Frontal cortex (tissue), 4 donors: ENCODE measurements around the gene RAMP1. TPM values are rescaled to one million over a fixed set of nuclear protein-coding genes. Genes with fewer than 3 reads are reported as not detected.

Source experiments
- DNase-seq, 2 donors: peaks; one replicate each; pipeline ENCODE4 v3.0.0; 2012; ENCODE audit warnings: low spot score in 2 of 2
- FAIRE-seq: peaks from 2 replicates; lab custom pipeline; 2012; peaks lifted over from hg19 to GRCh38; lab: Jason Lieb, UNC
- total RNA-seq: library from RNA; depleted of rRNA; stranded (reverse); fragments of >200 nt; gene quantifications from one replicate; pipeline ENCODE4 v1.2.3, GENCODE V29; 2014
- donor health status: control.
- donor health status: control.
- donor health status: control.

Gene RAMP1
- total RNA-seq, 1 donor from 2014 or later: 6.9 TPM

- no peak for DNase-seq
- no peak for FAIRE-seq
Observed at GRCh38 chr2:237889811-237890210, 30.4 kb downstream of the RAMP1 start.

GRCh38 chr2:237892478-237892877 lies 33.1 kb downstream of the RAMP1 start:
- DNase-seq (no peak), FAIRE-seq (no peak)

- DNase-seq (no peak), FAIRE-seq (no peak)
Observed at GRCh38 chr2:237892984-237893595, 33.7 kb downstream of the RAMP1 start.

- FAIRE-seq (no peak), DNase-seq (no peak)
Observed at GRCh38 chr2:237894396-237894979, 35.1 kb downstream of the RAMP1 start.

DNA sequence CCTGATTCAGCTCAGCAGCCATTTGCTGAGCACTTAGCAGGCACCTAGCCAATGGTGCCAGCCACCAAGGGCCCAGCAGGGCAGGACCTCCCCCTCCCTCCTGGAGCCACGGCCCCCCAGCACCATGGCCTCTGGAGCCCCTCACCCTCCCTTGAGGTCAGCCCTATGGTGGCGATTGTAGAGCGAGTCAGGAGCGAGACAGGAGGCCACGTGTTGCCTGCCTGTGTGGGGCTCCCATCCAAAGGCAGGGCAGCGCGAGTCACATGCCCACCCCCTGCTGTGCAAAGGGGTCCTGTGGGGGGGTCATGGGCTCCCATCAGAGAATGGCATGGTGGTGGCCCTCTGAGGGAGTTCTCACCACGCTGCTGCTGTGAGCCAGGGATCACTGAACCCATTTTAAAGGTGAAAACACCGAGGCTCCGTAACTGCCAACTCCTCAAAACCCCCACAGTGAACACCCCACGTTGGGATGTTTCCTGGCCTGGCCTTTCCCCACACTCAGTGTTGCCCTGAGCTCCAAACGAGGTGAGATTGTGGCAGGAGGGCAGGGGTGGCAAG lies 35.6 kb downstream of the RAMP1 start:
- FAIRE-seq (no peak), DNase-seq (no peak)

DNA sequence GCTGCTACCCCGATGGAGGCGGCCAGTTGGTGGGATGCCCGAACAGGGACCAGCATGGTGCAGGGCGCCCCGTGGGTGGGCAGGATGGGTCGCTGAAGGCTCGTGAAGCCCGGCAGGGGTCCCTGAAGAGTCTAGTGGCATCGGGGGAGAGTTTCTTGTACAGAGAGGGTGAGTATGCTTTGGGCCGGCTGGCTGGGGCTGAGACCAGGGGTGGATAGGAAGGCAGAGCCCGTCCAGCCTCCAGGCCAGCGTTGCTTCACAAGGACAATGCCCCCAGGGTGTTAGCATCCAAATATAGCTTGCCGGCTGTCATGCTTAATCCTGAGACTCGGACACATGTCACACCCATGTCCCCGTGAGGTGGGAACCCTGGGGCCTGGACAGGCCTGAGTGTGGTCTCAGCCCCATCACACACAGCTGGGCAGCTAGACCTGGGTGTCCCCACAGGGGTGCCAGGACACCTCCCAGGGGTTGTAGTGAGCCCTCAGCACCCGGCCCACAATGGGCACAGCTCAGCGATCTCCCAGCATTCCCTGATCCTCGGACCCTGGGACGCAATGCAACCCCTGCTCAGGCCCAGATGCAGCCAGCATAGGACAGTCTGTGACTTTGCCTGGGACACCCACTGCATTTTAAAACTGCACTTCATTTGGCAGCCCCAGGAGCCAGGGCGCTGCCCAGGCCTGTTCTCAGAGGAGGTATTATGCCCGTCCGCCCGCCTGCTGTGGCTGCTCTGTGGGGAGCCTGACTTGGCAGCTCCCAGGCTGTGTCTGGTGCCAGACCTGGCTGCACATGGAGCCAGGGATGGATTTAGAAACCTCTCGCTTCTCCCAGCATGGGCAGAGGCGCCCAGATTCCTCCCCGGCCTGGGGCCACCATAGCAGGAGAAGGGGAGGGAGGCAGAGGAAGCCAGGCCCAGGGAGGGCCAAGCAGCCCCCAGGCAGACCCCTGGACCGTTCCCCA lies 36.4 kb downstream of the RAMP1 start:
- DNase-seq: no peak
- FAIRE-seq: no peak

DNA sequence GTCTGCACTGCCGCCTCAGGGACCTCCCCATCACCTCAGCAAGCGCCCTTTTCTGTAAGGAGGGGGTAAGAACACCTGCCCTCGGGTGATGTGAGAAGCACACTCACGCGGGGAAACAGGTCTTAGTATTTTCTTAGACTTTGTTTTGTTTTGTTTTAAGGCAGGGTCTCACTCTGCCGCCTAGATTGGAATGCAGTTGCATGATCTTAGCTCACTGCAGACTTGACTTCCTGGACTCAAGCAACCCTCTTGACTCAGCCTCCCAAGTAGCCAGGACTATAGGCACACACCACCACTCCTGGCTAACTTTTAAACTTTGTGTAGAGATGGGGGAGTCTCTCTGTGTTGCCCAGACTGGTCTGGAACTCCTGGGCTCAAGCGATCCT lies 37.1 kb downstream of the RAMP1 start:
- DNase-seq: no peak
- FAIRE-seq: no peak

GRCh38 chr2:237896956-237897355 lies 37.5 kb downstream of the RAMP1 start:
- no peak for FAIRE-seq
- DNase-seq: no peak

DNA sequence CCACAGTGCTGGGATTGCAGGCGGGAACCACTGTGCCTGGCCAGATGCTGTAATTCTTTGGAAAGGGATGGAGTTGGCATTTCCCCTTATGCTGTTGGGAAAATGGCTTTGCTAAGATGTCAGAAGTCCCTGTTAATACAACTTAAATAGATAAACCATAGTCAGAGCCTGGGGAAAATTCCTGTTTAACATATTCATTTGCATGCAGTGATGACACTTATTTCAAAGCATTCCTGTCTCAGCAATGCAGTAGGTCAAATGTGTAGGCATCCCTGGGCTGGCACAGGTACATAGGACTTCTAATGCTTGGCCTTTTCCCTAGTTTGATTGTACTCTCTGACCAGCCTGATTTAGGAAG lies 38.6 kb downstream of the RAMP1 start:
- no peak for FAIRE-seq

DNA sequence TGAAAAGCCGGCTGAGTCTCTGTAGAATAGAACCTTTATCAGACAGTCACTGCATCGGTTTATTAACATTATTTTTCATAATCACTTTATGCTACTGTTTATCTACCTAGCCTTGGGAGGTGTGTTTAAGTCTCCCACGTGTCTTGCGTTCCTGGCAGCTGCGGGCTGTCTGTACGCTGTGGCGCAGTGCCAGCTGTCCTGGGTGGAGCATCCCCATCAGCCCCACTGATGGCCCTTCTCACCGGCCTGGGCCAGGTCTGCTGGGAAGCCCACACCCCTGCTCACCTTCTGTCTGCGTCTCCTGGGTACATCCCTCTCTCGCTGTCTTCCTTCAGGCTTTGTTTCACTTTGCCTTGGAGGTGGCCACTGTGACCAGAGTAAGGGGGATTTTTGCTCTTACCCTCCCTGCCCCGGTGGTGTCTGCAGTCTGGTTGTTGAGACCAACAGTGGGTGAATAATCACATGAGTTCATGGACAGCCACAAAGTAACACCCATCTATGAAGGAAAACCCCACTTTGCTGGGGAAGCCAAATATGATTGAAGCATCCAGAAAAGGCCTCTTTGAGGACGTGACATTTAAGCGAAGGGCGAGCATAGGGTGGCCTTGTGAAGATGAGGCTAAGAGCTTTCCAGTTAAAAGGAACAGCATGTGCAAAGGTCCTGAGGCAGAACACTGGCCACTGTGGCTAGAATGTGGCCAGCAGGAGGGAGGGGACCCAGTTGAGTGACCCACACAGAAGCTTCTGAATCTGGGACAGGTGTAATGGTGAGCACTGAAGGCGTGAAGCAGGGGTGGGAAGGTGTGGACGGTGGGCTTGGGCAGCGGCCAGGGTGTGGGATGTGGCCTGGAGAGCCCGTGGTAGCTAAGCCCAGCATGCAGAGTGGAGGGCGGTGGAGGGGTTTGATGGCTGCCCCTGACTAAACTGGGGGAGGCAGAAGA lies 41.7 kb downstream of the RAMP1 start:
- FAIRE-seq (no peak), DNase-seq (no peak)

More for the DNA sequence above, 38.6 kb downstream of the RAMP1 start:
- no peak for DNase-seq

DNA sequence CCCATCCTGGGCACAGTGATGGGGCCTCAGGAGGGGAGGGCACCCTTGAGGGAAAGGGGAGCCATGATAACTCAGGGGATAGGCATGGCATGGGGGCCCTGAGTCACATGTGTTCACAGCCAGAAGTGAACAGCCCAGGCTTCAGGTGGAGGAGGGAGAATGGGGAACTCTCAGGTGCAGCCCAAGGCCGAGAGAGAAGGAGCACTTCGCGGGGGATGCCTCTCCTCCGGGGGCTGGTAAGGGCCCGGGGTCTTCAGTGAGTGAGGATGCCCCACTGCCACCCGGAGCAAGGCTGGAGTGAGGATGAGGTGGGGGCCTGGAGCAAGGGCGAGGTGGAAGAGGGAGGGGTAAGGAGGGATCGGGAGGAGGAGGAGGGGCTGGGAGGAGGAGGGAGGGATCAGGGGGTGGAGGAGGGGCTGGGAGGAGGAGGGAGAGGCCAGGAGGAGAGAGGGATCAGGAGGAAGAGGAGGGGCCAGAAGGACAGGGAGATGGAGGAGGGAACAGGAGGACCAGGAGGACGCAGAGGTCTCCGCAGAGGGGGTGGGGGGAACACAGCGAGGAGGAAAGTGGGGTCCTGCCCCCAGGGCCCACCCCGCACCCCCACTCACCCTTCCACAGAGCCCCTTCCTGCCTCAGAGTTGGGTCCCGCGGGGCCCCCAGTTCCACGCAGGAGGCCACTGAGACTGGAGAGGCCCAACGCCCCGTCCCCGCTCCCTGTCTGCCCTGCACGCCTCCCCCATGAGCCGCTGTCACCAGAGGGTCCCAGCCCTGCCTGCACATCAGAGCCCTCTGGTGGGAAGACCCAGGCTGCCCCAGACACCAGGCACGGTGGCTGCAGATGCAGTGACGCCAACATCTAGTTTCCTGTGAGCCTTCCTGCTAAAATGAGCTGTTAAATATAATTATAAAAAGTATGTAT lies 42.8 kb downstream of the RAMP1 start:
- DNase-seq (no peak), FAIRE-seq (no peak)

- DNase-seq (no peak), FAIRE-seq (no peak)
Observed at GRCh38 chr2:237904831-237905599, 45.6 kb downstream of the RAMP1 start.

DNA sequence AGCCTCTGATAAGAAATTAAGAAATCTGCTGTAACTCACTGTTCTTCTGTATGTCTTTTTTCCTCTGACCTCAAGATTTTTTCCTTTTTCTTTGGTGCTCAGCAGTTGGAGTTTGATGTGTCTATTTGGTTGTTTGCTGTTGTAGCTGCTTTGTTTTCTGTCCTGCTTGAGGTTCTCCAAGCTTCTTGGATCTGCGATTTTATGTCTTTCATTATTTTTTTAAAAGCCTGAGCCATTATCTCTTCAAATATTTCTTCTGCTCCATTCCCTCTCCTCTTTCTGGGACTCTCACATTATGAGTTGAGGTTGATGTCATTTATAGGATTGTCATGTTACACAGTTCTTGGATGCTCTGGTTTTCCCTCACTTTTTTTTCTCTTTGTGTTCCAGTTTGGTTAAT lies 47.7 kb downstream of the RAMP1 start:
- FAIRE-seq (no peak), DNase-seq (no peak)

DNA sequence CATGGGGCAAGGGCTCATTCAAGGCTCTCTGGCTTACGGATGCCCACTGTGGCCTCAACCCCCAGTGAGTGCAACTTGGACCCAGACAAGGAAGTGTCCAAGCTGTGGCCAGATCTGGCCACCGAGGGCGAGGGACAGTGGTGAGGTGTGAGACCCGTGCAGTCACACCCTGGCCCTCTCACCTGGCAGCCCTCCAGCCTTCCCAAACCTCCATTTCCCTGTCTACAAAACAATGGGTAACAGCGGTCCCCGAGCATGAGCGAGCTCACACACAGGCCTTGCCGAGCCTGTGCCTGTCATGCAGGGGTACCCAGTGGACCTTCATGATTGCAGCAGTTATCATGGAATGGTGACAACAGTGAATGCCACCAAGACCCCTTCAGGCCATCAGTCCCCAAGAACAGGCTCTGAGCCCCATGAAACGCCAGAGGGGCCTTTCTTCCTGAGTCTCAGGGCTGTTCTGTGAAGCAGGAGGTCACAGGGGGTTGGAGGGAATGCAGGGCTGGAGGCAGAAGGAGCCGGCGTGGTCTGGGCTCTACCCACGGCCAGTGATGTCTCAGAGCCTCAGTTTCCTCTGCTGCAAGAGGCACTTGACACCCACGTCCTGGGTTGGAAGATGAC lies 49.8 kb downstream of the RAMP1 start:
- no peak for FAIRE-seq

DNA sequence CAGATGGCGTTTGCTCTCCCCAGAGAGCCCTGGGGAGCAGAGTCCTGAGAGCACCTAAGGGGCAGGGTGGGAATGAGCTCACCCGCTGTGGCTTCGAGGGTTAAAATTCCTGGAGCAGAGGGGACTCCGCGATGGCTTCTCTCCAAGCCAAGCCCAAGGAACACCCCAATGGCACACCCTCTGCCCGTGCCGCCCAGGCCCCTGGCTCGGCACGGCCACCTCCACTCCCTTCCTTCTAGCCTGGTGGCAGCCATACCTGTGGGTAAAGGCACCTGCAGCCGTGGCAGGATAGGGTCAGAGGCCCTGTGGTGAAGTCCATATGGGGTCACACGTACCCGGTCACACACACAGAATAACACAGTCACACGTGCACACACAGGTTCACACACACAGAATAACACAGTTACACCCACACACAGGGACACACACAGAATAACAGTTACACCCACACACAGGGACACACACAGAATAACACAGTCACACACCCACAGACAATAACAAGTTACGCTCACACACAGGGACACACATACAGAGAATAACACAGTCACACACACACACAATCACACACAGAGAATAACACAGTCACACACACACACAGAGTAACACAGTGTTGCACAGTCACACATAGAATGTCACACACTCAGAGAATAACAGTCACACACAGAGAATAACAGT lies 50.5 kb downstream of the RAMP1 start:
- FAIRE-seq: no peak

More for the DNA sequence above, 49.8 kb downstream of the RAMP1 start:
- DNase-seq: no peak

GRCh38 chr2:237910576-237911362 lies 51.3 kb downstream of the RAMP1 start:
- no peak for FAIRE-seq
- no peak for DNase-seq

More for the DNA sequence above, 50.5 kb downstream of the RAMP1 start:
- no peak for DNase-seq
